ENCODE measurements around the gene TENT5C.

The TENT5C gene

DNA sequence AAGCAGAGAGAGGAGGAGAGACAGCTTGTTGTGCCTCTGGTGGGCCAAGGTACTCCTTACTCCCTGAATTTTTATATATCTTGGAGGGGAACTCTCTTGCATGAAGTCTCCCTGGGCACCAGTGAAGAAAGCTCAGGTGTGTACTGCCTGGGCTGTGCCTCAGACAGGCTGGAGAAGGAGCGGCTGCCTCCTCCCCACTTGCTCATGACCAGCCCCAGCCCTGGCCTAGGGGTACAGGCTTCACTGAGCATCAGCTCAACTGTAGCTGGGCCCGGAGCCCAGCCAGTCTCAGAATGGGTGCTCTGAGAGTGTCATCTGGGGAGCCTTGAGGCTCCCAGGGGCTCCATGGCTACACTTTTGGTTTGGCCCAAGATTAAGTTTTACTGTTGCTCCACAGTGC lies 44.8 kb upstream of the TENT5C start:
- no peak for DNase-seq (ENCODE audit: extremely low read depth, insufficient read length)
- H3K27me3 ChIP-seq (replicated peaks; ENCODE audit: control insufficient read depth, insufficient read depth, low read length): peaks cover 3% of the 10 kb centered on the region
- no peaks in the 10 kb centered on the region for H3K36me3 ChIP-seq (ENCODE audit: control insufficient read depth, insufficient read depth, low read length)
- no peak overlapping the region for H3K4me3 ChIP-seq (replicated peaks; ENCODE audit: low read depth, low read length)
- TF ChIP-seq, protein P1, sequence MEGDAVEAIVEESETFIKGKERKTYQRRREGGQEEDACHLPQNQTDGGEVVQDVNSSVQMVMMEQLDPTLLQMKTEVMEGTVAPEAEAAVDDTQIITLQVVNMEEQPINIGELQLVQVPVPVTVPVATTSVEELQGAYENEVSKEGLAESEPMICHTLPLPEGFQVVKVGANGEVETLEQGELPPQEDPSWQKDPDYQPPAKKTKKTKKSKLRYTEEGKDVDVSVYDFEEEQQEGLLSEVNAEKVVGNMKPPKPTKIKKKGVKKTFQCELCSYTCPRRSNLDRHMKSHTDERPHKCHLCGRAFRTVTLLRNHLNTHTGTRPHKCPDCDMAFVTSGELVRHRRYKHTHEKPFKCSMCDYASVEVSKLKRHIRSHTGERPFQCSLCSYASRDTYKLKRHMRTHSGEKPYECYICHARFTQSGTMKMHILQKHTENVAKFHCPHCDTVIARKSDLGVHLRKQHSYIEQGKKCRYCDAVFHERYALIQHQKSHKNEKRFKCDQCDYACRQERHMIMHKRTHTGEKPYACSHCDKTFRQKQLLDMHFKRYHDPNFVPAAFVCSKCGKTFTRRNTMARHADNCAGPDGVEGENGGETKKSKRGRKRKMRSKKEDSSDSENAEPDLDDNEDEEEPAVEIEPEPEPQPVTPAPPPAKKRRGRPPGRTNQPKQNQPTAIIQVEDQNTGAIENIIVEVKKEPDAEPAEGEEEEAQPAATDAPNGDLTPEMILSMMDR (IDR thresholded peaks at IDR 0.05; ENCODE audit: insufficient read depth, low read length, poor library complexity, severe bottlenecking): no peak

DNA sequence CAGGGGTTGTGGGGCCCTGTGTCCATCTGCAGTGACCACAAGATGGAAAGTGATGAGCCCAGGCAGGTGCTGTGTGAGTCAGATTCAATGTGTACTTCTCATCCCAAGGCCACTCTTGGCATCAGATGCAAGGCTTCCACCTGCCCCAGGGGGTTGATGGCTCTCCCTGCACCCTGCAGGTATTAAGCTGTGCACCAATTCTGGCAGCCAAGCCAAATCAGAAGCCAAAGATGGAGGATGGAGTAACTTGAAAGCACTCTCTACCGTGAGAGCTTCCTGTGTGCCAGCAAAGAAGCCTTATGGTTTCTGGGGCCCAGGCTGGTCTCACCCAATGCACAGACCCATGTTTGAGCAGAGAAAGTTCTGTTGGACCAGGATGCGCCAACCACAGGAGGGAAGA lies 44.3 kb upstream of the TENT5C start:
- DNase-seq (ENCODE audit: extremely low read depth, insufficient read length): no peak
- TF ChIP-seq, protein P1 (IDR thresholded peaks at IDR 0.05; ENCODE audit: insufficient read depth, low read length, poor library complexity, severe bottlenecking): no peak

DNA sequence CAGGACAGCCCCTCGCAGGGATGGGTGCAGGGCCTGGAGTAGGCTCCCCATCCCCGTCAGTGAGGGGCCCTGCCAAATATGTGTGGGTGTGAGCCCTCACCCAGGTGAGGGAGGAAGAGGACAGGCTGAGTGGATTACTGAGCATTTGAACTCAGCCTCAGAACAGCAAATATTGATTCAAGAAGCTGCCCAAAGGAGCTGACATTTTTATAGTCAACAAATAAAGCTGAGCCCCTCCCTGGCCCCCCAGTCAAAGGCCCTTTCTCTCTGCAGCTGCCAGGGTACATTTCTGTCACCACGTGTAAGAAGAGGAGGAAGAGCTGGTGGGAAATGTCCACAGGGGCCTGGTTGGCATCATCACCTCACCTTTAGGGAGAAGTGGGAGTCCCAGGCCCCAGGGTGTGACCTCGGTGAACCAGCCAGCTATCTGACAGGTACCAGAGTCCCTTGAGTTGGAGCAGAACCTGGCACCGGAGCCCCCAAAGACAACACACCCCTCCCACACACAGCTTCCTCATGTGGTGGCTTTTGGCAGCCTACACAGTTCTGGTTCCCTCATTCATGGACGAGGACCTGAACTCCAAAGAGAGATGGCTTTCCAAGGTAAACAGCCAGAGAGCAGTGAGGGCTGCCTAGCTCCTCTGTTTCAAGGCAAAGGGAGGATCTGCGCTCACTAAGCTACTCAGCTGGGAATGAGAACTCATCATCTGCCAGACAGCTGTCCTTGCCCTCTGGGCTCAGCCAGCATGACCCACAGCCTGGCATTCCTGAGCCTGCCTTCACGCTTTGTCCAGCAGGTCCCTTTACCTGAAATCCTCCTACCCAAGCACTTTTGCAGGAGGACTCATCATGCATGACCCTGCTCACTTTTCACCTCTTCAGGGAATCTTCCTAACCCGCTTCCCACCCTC lies 43.0 kb upstream of the TENT5C start:
- TF ChIP-seq, protein P1 (IDR thresholded peaks at IDR 0.05; ENCODE audit: insufficient read depth, low read length, poor library complexity, severe bottlenecking): no peak
- no peak for DNase-seq (ENCODE audit: extremely low read depth, insufficient read length)
- Histone ChIP-seq H3K4me3 (replicated peaks; ENCODE audit: low read depth, low read length) (no peak overlapping the region), H3K27me3 (replicated peaks; ENCODE audit: control insufficient read depth, insufficient read depth, low read length) (peaks cover 5% of the 10 kb centered on the region), H3K36me3 (ENCODE audit: control insufficient read depth, insufficient read depth, low read length) (no peaks in the 10 kb centered on the region)

More for the DNA sequence above, 44.3 kb upstream of the TENT5C start:
- H3K4me3 ChIP-seq (replicated peaks; ENCODE audit: low read depth, low read length): no peak overlapping the region
- peaks cover 3% of the 10 kb centered on the region for H3K27me3 ChIP-seq (replicated peaks; ENCODE audit: control insufficient read depth, insufficient read depth, low read length)
- H3K36me3 ChIP-seq (ENCODE audit: control insufficient read depth, insufficient read depth, low read length): no peaks in the 10 kb centered on the region

DNA sequence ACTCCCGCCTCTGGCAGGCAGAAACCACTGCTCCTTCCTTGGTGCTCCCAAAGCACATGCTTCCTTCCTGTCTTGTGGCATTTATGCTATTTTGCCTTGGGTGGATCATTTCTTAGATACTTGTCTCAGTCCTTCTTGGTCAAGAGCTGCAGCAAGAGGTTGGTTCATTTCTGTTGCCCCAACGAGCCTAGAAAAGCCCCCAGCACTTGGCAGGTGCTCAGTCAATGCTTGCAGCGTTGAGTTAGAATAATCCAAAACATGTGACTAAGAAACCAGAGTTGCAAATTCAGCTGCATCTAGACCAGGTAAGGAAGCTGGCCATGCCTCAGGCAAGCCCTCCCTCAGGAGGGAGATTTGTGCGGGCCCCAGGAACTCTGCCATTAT lies 42.4 kb upstream of the TENT5C start:
- Histone ChIP-seq H3K4me3 (replicated peaks; ENCODE audit: low read depth, low read length) (no peak overlapping the region), H3K36me3 (ENCODE audit: control insufficient read depth, insufficient read depth, low read length) (no peaks in the 10 kb centered on the region), H3K27me3 (replicated peaks; ENCODE audit: control insufficient read depth, insufficient read depth, low read length) (peaks cover 5% of the 10 kb centered on the region)
- TF ChIP-seq, protein P1 (IDR thresholded peaks at IDR 0.05; ENCODE audit: insufficient read depth, low read length, poor library complexity, severe bottlenecking): no peak
- DNase-seq (ENCODE audit: extremely low read depth, insufficient read length): no peak

DNA sequence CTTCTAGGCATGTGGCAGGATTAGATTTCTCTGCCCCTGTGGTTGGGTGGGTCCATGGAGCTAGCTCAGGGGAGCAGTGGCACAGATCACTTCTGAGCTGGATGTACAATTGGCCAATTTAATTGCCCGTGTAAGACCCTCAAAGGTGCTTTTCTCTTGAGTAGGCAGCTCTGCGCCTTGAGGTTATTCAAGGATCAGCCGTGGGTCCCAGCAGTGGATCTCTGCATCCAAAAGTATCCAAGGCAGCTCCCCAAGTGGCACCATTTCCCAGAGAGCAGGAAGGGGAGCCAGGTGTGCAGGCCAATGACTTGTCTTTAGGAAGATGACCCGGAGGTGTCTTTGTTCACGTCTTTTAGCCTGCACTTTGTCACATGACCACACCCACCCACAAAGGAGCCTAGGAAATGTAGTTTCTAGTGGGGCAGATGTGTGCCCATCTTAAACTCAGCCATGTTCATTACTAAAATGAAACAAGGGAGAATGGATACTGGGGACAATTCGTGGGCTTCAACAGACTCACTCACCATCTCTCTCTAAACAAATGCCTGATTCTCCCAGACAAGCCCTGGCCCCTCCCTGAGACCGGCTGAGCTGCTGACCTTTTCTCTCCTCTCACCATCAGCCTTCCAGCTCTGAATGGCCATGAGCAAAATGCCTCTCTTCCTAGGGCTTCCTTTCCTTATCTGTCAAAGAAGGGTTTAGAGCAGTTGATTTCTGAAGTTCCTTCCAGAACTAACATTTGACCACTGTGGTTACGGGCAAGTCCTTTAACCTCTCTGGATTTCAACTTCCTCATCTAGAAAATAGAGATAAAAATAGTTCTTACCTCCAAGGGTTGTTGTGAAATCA lies 41.4 kb upstream of the TENT5C start:
- Histone ChIP-seq H3K27me3 (replicated peaks; ENCODE audit: control insufficient read depth, insufficient read depth, low read length) (peaks cover 5% of the 10 kb centered on the region), H3K4me3 (replicated peaks; ENCODE audit: low read depth, low read length) (no peak overlapping the region), H3K36me3 (ENCODE audit: control insufficient read depth, insufficient read depth, low read length) (no peaks in the 10 kb centered on the region)
- TF ChIP-seq, protein P1 (IDR thresholded peaks at IDR 0.05; ENCODE audit: insufficient read depth, low read length, poor library complexity, severe bottlenecking): no peak
- no peak for DNase-seq (ENCODE audit: extremely low read depth, insufficient read length)
